Right hindlimb (tissue), 1 donor: ENCODE results near the gene PLEKHA8.

Source experiments
- DNase-seq: peaks from one replicate; pipeline ENCODE4 v3.0.0-alpha.2; 2018

Gene PLEKHA8

GRCh38 chr7:30171766-30172447, 143.7 kb downstream of the PLEKHA8 start:
- DNase-seq: no peak

GRCh38 chr7:30172451-30172850, 144.2 kb downstream of the PLEKHA8 start:
- no peak for DNase-seq

GRCh38 chr7:30173058-30173897, 145.1 kb downstream of the PLEKHA8 start:
- peak; percentile 89 for DNase-seq

- DNase-seq: no peak
These were observed 147.0 kb downstream of the PLEKHA8 start for GRCh38 chr7:30175180-30175579.

- no peak for DNase-seq
These were observed 147.5 kb downstream of the PLEKHA8 start for GRCh38 chr7:30175636-30176147.

- no peak for DNase-seq
These were observed 148.4 kb downstream of the PLEKHA8 start for GRCh38 chr7:30176463-30177109.

- DNase-seq: no peak
These were observed 149.0 kb downstream of the PLEKHA8 start for GRCh38 chr7:30177186-30177585.

- DNase-seq: no peak
These were observed 149.8 kb downstream of the PLEKHA8 start for GRCh38 chr7:30177965-30178364.

GRCh38 chr7:30178748-30179436, 150.7 kb downstream of the PLEKHA8 start:
- no peak for DNase-seq
